Parathyroid adenoma (tissue), 2 donors: ENCODE data around the gene GRM1.

Experiments used
- H2AFZ ChIP-seq: fragments of 300-600 bp; sonication (generic); one replicate; pipeline ENCODE4 v1.7.0; 2017; ENCODE audit warnings: antibody characterized with exemption, mild to moderate bottlenecking
- H3K27ac ChIP-seq: fragments of 300-600 bp; sonication (generic); one replicate; pipeline ENCODE4 v1.7.0; 2017
- H3K27me3 ChIP-seq: fragments of 300-600 bp; sonication (generic); one replicate; pipeline ENCODE4 v1.7.0; 2017; ENCODE audit warnings: low read length; ENCODE audit not compliant: control insufficient read depth, insufficient read depth
- H3K36me3 ChIP-seq: fragments of 300-600 bp; sonication (generic); one replicate; pipeline ENCODE4 v1.7.0; 2017; ENCODE audit warnings: low read length; ENCODE audit not compliant: control insufficient read depth, insufficient read depth
- H3K4me1 ChIP-seq: fragments of 300-600 bp; sonication (generic); one replicate; pipeline ENCODE4 v1.7.0; 2017; ENCODE audit warnings: control low read depth
- H3K4me2 ChIP-seq: fragments of 300-600 bp; sonication (generic); one replicate; pipeline ENCODE4 v1.7.0; 2017; ENCODE audit warnings: low read length
- H3K4me3 ChIP-seq: fragments of 300-600 bp; sonication (generic); one replicate; pipeline ENCODE4 v1.7.0; 2017; ENCODE audit warnings: low read depth, low read length
- H3K79me2 ChIP-seq: fragments of 300-600 bp; sonication (generic); one replicate; pipeline ENCODE4 v1.7.0; 2017; ENCODE audit warnings: control low read depth
- H3K9ac ChIP-seq: fragments of 300-600 bp; sonication (generic); one replicate; pipeline ENCODE4 v1.7.0; 2017; ENCODE audit warnings: mild to moderate bottlenecking
- H3K9me3 ChIP-seq: fragments of 300-600 bp; sonication (generic); one replicate; pipeline ENCODE4 v1.7.0; 2017; ENCODE audit warnings: low read length; ENCODE audit not compliant: control insufficient read depth
- TF ChIP-seq, protein P1 (sequence below): fragments of 300-600 bp; sonication (generic); IDR thresholded peaks from one replicate; pipeline ENCODE4 v1.7.0; 2017; ENCODE audit warnings: antibody characterized with exemption, mild to moderate bottlenecking
- donor health status: primary hyperparathyroidism.

The GRM1 gene

DNA sequence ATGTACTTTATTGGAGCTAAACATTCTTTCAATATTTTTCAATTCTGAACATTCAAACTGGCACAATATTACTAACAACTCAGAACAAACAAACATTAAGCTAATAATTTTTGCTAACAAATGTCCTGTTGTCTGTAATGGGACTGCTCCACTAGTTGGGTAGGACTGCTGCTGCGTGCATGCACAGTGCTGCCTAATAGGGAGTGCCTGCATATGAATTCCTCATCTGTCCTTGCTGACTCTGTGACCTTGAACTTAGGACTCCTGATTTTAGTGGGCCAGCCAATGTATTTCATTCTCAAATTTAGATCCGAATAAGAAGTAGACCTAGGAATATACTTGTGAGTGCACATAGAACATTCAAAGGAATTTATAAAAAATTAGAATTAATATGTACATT, 318.2 kb downstream of the GRM1 start:
- no peaks in the 10 kb centered on the region for H3K36me3 ChIP-seq
- no peak overlapping the region for H3K4me3 ChIP-seq
- no peaks in the 10 kb centered on the region for H3K79me2 ChIP-seq
- H3K27me3 ChIP-seq = no peaks in the 10 kb centered on the region
- no peaks in the 10 kb centered on the region for H3K4me1 ChIP-seq
- TF ChIP-seq, protein P1, sequence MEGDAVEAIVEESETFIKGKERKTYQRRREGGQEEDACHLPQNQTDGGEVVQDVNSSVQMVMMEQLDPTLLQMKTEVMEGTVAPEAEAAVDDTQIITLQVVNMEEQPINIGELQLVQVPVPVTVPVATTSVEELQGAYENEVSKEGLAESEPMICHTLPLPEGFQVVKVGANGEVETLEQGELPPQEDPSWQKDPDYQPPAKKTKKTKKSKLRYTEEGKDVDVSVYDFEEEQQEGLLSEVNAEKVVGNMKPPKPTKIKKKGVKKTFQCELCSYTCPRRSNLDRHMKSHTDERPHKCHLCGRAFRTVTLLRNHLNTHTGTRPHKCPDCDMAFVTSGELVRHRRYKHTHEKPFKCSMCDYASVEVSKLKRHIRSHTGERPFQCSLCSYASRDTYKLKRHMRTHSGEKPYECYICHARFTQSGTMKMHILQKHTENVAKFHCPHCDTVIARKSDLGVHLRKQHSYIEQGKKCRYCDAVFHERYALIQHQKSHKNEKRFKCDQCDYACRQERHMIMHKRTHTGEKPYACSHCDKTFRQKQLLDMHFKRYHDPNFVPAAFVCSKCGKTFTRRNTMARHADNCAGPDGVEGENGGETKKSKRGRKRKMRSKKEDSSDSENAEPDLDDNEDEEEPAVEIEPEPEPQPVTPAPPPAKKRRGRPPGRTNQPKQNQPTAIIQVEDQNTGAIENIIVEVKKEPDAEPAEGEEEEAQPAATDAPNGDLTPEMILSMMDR = no peak
- H3K9ac ChIP-seq = no peak overlapping the region
- H2AFZ ChIP-seq = no peak overlapping the region
- no peak overlapping the region for H3K4me2 ChIP-seq
- no peaks in the 10 kb centered on the region for H3K9me3 ChIP-seq
- no peak overlapping the region for H3K27ac ChIP-seq

DNA sequence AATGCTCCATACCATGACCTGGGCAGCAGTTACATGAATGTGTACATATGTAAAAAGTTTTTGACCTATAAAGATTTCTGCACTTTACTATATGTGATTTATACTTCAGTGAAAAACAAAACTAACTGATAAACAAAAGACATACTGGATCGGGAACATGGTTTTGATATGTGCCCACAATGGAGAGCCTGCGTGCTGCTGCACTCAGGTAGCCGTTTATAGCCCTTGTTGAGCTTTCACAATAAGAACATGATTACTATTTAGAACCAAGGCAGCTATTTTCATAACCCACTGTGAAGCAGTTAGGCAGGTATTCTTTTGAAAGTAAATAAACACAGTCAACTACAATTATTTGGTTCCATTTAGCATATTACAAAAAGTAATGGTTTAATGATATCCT, 318.8 kb downstream of the GRM1 start:
- Histone ChIP-seq H3K9me3 (no peaks in the 10 kb centered on the region), H3K4me2 (no peak overlapping the region), H3K4me1 (no peaks in the 10 kb centered on the region), H3K4me3 (no peak overlapping the region), H3K27ac (no peak overlapping the region), H3K27me3 (no peaks in the 10 kb centered on the region), H3K36me3 (no peaks in the 10 kb centered on the region), H3K9ac (no peak overlapping the region), H2AFZ (no peak overlapping the region), H3K79me2 (no peaks in the 10 kb centered on the region)
- TF ChIP-seq, protein P1 = no peak

DNA sequence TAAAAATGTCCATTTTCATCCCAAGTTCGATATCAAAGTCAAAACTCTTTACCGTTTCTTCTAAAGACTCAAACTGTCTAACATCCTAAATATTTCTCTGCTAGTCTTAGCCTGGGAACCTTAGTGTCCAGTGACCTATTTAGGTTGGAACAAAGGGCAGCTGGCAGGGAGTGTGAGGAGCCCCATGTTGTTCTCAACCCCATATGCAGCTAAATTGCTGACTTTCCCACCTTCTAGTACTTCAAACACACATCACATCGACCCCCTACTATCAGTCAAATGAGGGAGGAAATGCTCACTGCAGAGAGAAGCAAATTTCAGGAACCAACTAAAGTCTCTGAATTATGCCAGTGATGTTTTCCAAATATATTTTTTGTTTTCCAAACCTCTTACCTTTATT, 322.2 kb downstream of the GRM1 start:
- H3K4me1 ChIP-seq = no peaks in the 10 kb centered on the region

DNA sequence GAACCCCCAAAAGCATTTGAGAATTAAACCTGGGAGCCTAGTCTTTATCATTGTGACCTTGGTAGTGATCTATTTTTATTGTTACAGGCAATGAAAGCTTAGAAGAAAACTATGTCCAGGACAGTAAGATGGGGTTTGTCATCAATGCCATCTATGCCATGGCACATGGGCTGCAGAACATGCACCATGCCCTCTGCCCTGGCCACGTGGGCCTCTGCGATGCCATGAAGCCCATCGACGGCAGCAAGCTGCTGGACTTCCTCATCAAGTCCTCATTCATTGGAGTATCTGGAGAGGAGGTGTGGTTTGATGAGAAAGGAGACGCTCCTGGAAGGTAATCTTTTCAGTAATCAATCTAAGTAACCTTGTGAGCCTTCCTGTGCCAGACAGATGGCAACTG, 323.3 kb downstream of the GRM1 start:
- Histone ChIP-seq H3K4me1 (no peaks in the 10 kb centered on the region), H3K79me2 (no peaks in the 10 kb centered on the region), H3K9ac (no peak overlapping the region), H3K9me3 (no peaks in the 10 kb centered on the region), H3K4me3 (no peak overlapping the region), H2AFZ (no peak overlapping the region), H3K36me3 (no peaks in the 10 kb centered on the region), H3K27ac (no peak overlapping the region), H3K27me3 (no peaks in the 10 kb centered on the region), H3K4me2 (no peak overlapping the region)
- TF ChIP-seq, protein P1 = no peak

More for the DNA sequence above, 322.2 kb downstream of the GRM1 start:
- Histone ChIP-seq H3K4me3 (no peak overlapping the region), H3K4me2 (no peak overlapping the region), H3K9me3 (no peaks in the 10 kb centered on the region), H2AFZ (no peak overlapping the region), H3K27ac (no peak overlapping the region), H3K9ac (no peak overlapping the region), H3K79me2 (no peaks in the 10 kb centered on the region), H3K36me3 (no peaks in the 10 kb centered on the region), H3K27me3 (no peaks in the 10 kb centered on the region)
- TF ChIP-seq, protein P1 = no peak

DNA sequence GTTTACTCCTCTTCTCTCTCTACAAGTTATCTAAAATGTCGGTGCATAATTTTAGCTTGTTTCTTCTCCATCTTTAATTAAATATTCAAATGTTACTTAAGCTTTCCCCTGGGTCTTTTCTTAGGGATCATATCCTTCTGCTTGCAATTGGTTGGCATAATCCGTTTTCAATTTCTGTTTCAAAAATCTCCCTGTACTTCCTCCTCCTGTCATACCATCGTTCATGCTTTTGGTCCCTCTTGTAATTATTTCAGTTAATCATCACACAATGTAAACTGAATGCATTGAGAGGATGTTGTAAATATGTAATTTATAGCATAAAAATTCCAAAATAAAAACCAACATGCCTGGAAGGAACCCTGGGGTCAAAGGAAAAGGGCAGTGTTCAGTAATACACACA, 325.6 kb downstream of the GRM1 start:
- H3K4me1 ChIP-seq = no peaks in the 10 kb centered on the region
- no peak overlapping the region for H3K4me2 ChIP-seq
- H2AFZ ChIP-seq = no peak overlapping the region
- H3K9me3 ChIP-seq = no peaks in the 10 kb centered on the region
- H3K36me3 ChIP-seq = no peaks in the 10 kb centered on the region
- TF ChIP-seq, protein P1 = no peak
- H3K27ac ChIP-seq = no peak overlapping the region
- H3K27me3 ChIP-seq = no peaks in the 10 kb centered on the region
- H3K79me2 ChIP-seq = no peaks in the 10 kb centered on the region
- no peak overlapping the region for H3K9ac ChIP-seq
- H3K4me3 ChIP-seq = no peak overlapping the region
